Measurements from ENCODE around the gene PACSIN3. TPM values are rescaled to one million over a fixed set of nuclear protein-coding genes. Genes with fewer than 3 reads are reported as not detected.

PACSIN3 gene
- total RNA-seq, 4 donors from 2014 or later, result 1.2 to 13.9 (median 9.8) TPM

GRCh38 chr11:47157805-47158204 is 28.4 kb downstream of the PACSIN3 start:
- WGBS, 2 donors (ENCODE audit: low coverage in 1 of 2), result 85% methylated on average over 8 of the region's 8 CpGs; no CpG with 5 or more reads in 1 of the 2 donors
- DNase-seq, result no peak
- no peak overlapping the region for H3K27ac ChIP-seq
- peaks cover 3 to 15% (median 12%) of the 10 kb centered on the region in 4 donors for H3K4me1 ChIP-seq
- no peak for TF ChIP-seq POLR2AphosphoS5 (IDR thresholded peaks at IDR 0.05)
- no peak for TF ChIP-seq CTCF (IDR thresholded peaks at IDR 0.05)
- no peak for TF ChIP-seq EP300 (IDR thresholded peaks at IDR 0.05; ENCODE audit: low read depth)
- TF ChIP-seq POLR2A (IDR thresholded peaks at IDR 0.05), result no peak
- in situ Hi-C loops (cut with MboI; ENCODE audit: low pct_ligation_motif_present in 1 of 4, low pct_unique_long_range_greater_than_20kb in 1 of 4, low sequenced_read_pairs in 3 of 4) (loop anchor here in 2 of 4 donors (10.0 kb wide), 2 partner anchors 243 to 273 kb away; partner anchors contain the start of gene LRP4 (in 1 of the 2)), intact Hi-C loops (cut with DNase I; ENCODE audit: low total_unique reads) (no loop called here)
- H3K9me3 ChIP-seq, result no peaks in the 10 kb centered on the region
- no peaks in the 10 kb centered on the region for H3K27me3 ChIP-seq
- no peaks in the 10 kb centered on the region for H3K36me3 ChIP-seq
- no peak overlapping the region for H3K4me3 ChIP-seq

- no peaks in the 10 kb centered on the region for H3K36me3 ChIP-seq
- no peaks in the 10 kb centered on the region for H3K27me3 ChIP-seq
- TF ChIP-seq POLR2AphosphoS5 (IDR thresholded peaks at IDR 0.05) (no peak), EP300 (IDR thresholded peaks at IDR 0.05; ENCODE audit: low read depth) (no peak), CTCF (IDR thresholded peaks at IDR 0.05) (no peak), POLR2A (IDR thresholded peaks at IDR 0.05) (no peak)
- in situ Hi-C loops (cut with MboI; ENCODE audit: low pct_ligation_motif_present in 1 of 4, low pct_unique_long_range_greater_than_20kb in 1 of 4, low sequenced_read_pairs in 3 of 4), result loop anchor here in 2 of 4 donors (10.0 kb wide), 2 partner anchors 242 to 272 kb away; partner anchors contain the start of gene LRP4 (in 1 of the 2)
- 90% methylated on average over 3 of the region's 20 CpGs; no CpG with 5 or more reads in 1 of the 2 donors for WGBS, 2 donors (ENCODE audit: low coverage in 1 of 2)
- no peak overlapping the region for H3K27ac ChIP-seq
- intact Hi-C loops (cut with DNase I; ENCODE audit: low total_unique reads), result no loop called here
- DNase-seq, result no peak
- H3K4me1 ChIP-seq, result peaks cover 3 to 20% (median 16%) of the 10 kb centered on the region in 4 donors
- no peak overlapping the region for H3K4me3 ChIP-seq
- H3K9me3 ChIP-seq, result no peaks in the 10 kb centered on the region
Measured at GRCh38 chr11:47156951-47157350, 29.3 kb downstream of the PACSIN3 start.

GRCh38 chr11:47156333-47156732 is 29.9 kb downstream of the PACSIN3 start:
- Histone ChIP-seq H3K4me3 (no peak overlapping the region), H3K27me3 (no peaks in the 10 kb centered on the region), H3K9me3 (no peaks in the 10 kb centered on the region), H3K4me1 (peaks cover 3 to 20% (median 15%) of the 10 kb centered on the region in 4 donors), H3K36me3 (no peaks in the 10 kb centered on the region), H3K27ac (no peak overlapping the region)
- WGBS, 2 donors (ENCODE audit: low coverage in 1 of 2), result 84 to 89% methylated on average over 5 to 6 of the region's 6 CpGs
- no peak for DNase-seq
- intact Hi-C loops (cut with DNase I; ENCODE audit: low total_unique reads) (no loop called here), in situ Hi-C loops (cut with MboI; ENCODE audit: low pct_ligation_motif_present in 1 of 4, low pct_unique_long_range_greater_than_20kb in 1 of 4, low sequenced_read_pairs in 3 of 4) (loop anchor here in 2 of 4 donors (10.0 kb wide), 2 partner anchors 242 to 272 kb away; partner anchors contain the start of gene LRP4 (in 1 of the 2))
- TF ChIP-seq POLR2AphosphoS5 (IDR thresholded peaks at IDR 0.05) (no peak), CTCF (IDR thresholded peaks at IDR 0.05) (no peak), EP300 (IDR thresholded peaks at IDR 0.05; ENCODE audit: low read depth) (no peak), POLR2A (IDR thresholded peaks at IDR 0.05) (no peak)

GRCh38 chr11:47155879-47156278 is 30.4 kb downstream of the PACSIN3 start:
- 74% methylated on average over 4 of the region's 4 CpGs; no CpG with 5 or more reads in 1 of the 2 donors for WGBS, 2 donors (ENCODE audit: low coverage in 1 of 2)
- H3K4me3 ChIP-seq, result no peak overlapping the region
- H3K9me3 ChIP-seq, result no peaks in the 10 kb centered on the region
- intact Hi-C loops (cut with DNase I; ENCODE audit: low total_unique reads), result loop anchor here (2.0 kb wide), 1 partner anchor 267 kb away; no protein-coding TSS in a partner anchor
- no peak for DNase-seq
- no peak for TF ChIP-seq POLR2A (IDR thresholded peaks at IDR 0.05)
- TF ChIP-seq POLR2AphosphoS5 (IDR thresholded peaks at IDR 0.05), result no peak
- no peak for TF ChIP-seq EP300 (IDR thresholded peaks at IDR 0.05; ENCODE audit: low read depth)
- TF ChIP-seq CTCF (IDR thresholded peaks at IDR 0.05), result no peak
- H3K36me3 ChIP-seq, result no peaks in the 10 kb centered on the region
- no peaks in the 10 kb centered on the region for H3K27me3 ChIP-seq
- peaks cover 3 to 20% (median 15%) of the 10 kb centered on the region in 4 donors for H3K4me1 ChIP-seq
- in situ Hi-C loops (cut with MboI; ENCODE audit: low pct_ligation_motif_present in 1 of 4, low pct_unique_long_range_greater_than_20kb in 1 of 4, low sequenced_read_pairs in 3 of 4), result loop anchor here in 2 of 4 donors (10.0 kb wide), 2 partner anchors 241 to 271 kb away; partner anchors contain the start of gene LRP4 (in 1 of the 2)
- H3K27ac ChIP-seq, result no peak overlapping the region

Data from transverse colon (tissue), 4 donors.